Mesendoderm (in vitro differentiated cells): Measurements from ENCODE around the gene STX7.

ENCODE experiments used
- DNase-seq: peaks from one replicate; pipeline ENCODE4 v3.0.0; 2013
- H2AK5ac ChIP-seq: 2 replicates; pipeline ENCODE4 v1.6.1; 2013; ENCODE audit warnings: low read length, inconsistent platforms
- H2BK120ac ChIP-seq: 2 replicates; pipeline ENCODE4 v1.6.1; 2013; ENCODE audit warnings: low read depth, mild to moderate bottlenecking, low read length, moderate library complexity, mixed read lengths
- H2BK15ac ChIP-seq: replicated peaks from 2 replicates; pipeline ENCODE4 v1.6.1; 2013; ENCODE audit warnings: low read depth, mild to moderate bottlenecking, moderate library complexity
- H2BK5ac ChIP-seq: 2 replicates; pipeline ENCODE4 v1.6.1; 2013; ENCODE audit warnings: low read length, inconsistent platforms
- H3K18ac ChIP-seq: 2 replicates; pipeline ENCODE4 v1.6.1; 2013; ENCODE audit warnings: mild to moderate bottlenecking, low read length, mixed read lengths
- H3K23ac ChIP-seq: one replicate; pipeline ENCODE4 v1.6.1; 2013; ENCODE audit warnings: low read length
- H3K27ac ChIP-seq: 2 replicates; pipeline ENCODE4 v1.5.1; 2013; ENCODE audit warnings: low read depth, mild to moderate bottlenecking, inconsistent platforms, low read length, moderate library complexity
- H3K27me3 ChIP-seq: 2 replicates; pipeline ENCODE4 v1.6.1; 2013; ENCODE audit warnings: low read length, control low read depth, mild to moderate bottlenecking, inconsistent platforms; ENCODE audit not compliant: insufficient read depth, poor library complexity
- H3K36me3 ChIP-seq: 2 replicates; pipeline ENCODE4 v1.6.1; 2013; ENCODE audit warnings: low read length, inconsistent platforms; ENCODE audit not compliant: control insufficient read depth, insufficient read depth
- H3K4ac ChIP-seq: one replicate; pipeline ENCODE4 v1.6.1; 2013; ENCODE audit warnings: low read depth, mild to moderate bottlenecking, low read length, moderate library complexity
- H3K4me1 ChIP-seq: 2 replicates; pipeline ENCODE4 v1.6.1; 2013; ENCODE audit warnings: low read depth, low read length, inconsistent platforms; ENCODE audit not compliant: control insufficient read depth
- H3K4me2 ChIP-seq: 2 replicates; pipeline ENCODE4 v1.6.1; 2013; ENCODE audit warnings: low read length
- H3K4me3 ChIP-seq: 2 replicates; pipeline ENCODE4 v1.5.1; 2013; ENCODE audit warnings: mild to moderate bottlenecking, low read length
- H3K56ac ChIP-seq: one replicate; pipeline ENCODE4 v1.6.1; 2013; ENCODE audit warnings: low read length
- H3K79me1 ChIP-seq: 2 replicates; pipeline ENCODE4 v1.6.1; 2013; ENCODE audit warnings: low read length, inconsistent platforms
- H3K79me2 ChIP-seq: 2 replicates; pipeline ENCODE4 v1.6.1; 2013; ENCODE audit warnings: mild to moderate bottlenecking, low read length; ENCODE audit not compliant: control insufficient read depth, insufficient read depth
- H3K9ac ChIP-seq: 2 replicates; pipeline ENCODE4 v1.6.1; 2013; ENCODE audit warnings: low read length, inconsistent platforms
- H4K5ac ChIP-seq: one replicate; pipeline ENCODE4 v1.6.1; 2013; ENCODE audit warnings: low read length
- H4K8ac ChIP-seq: one replicate; pipeline ENCODE4 v1.6.1; 2013; ENCODE audit warnings: low read depth, mild to moderate bottlenecking, control low read depth, low read length, moderate library complexity
- WGBS: extraction: QIAGEN DNeasy Blood & Tissue Kit; methylation state at CpG from one replicate; pipeline ENCODE4 v1.1.7; 2013; ENCODE audit warnings: low lambda C conversion rate, missing lambda C conversion rate; ENCODE audit not compliant: insufficient coverage; ENCODE audit errors: extremely low coverage; 5-methylcytosine and 5-hydroxymethylcytosine counted together

Gene STX7

DNA sequence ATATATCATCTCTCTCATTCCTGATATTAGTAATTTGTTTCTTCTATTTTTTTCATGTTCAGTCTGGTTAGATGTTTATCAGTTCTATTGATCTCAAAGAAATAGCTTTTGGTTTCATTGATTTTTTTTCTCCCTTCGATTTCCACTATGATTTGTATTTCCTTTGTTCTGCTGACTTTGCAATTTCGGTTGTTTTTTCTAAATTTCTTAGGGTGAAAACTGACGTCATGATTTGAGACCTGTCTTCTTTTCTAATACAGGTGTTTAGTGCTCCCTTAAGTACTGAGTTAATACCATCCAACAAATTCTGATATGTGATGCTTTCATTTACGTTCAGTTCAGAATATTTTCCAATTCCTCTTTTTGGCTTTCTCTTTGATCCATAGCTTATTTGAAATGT lies 25.2 kb downstream of the STX7 start:
- no peak overlapping the region for H3K4ac ChIP-seq
- no peak overlapping the region for H4K8ac ChIP-seq
- H2AK5ac ChIP-seq, result no peak overlapping the region
- no peak overlapping the region for H3K4me3 ChIP-seq
- H2BK120ac ChIP-seq, result no peak overlapping the region
- H2BK15ac ChIP-seq, result no peak overlapping the region
- no peak overlapping the region for H3K56ac ChIP-seq
- H3K4me1 ChIP-seq, result no peaks in the 10 kb centered on the region
- H2BK5ac ChIP-seq, result no peak overlapping the region
- no peak overlapping the region for H3K23ac ChIP-seq
- H3K36me3 ChIP-seq, result no peaks in the 10 kb centered on the region
- no peak overlapping the region for H4K5ac ChIP-seq
- H3K79me2 ChIP-seq, result no peaks in the 10 kb centered on the region
- no peak overlapping the region for H3K4me2 ChIP-seq
- H3K9ac ChIP-seq, result no peak overlapping the region
- H3K27me3 ChIP-seq, result no peaks in the 10 kb centered on the region
- H3K27ac ChIP-seq, result no peak overlapping the region
- peaks cover 5% of the 10 kb centered on the region for H3K79me1 ChIP-seq
- H3K18ac ChIP-seq, result no peak overlapping the region
- WGBS, result no CpG with 5 or more reads among the region's 4 CpGs
- DNase-seq, result no peak

- H4K5ac ChIP-seq, result no peak overlapping the region
- DNase-seq, result no peak
- no peak overlapping the region for H2AK5ac ChIP-seq
- no peaks in the 10 kb centered on the region for H3K79me1 ChIP-seq
- no peak overlapping the region for H2BK15ac ChIP-seq
- no peaks in the 10 kb centered on the region for H3K4me1 ChIP-seq
- H3K4me3 ChIP-seq, result no peak overlapping the region
- no peak overlapping the region for H3K23ac ChIP-seq
- no peak overlapping the region for H4K8ac ChIP-seq
- H3K79me2 ChIP-seq, result no peaks in the 10 kb centered on the region
- no peak overlapping the region for H3K56ac ChIP-seq
- no peak overlapping the region for H3K18ac ChIP-seq
- H2BK5ac ChIP-seq, result no peak overlapping the region
- no CpG with 5 or more reads among the region's 4 CpGs for WGBS
- no peak overlapping the region for H3K9ac ChIP-seq
- H3K27ac ChIP-seq, result no peak overlapping the region
- H2BK120ac ChIP-seq, result no peak overlapping the region
- H3K4ac ChIP-seq, result no peak overlapping the region
- no peaks in the 10 kb centered on the region for H3K27me3 ChIP-seq
- H3K4me2 ChIP-seq, result no peak overlapping the region
- no peaks in the 10 kb centered on the region for H3K36me3 ChIP-seq
Observed at GRCh38 chr6:132484680-132485018, 28.3 kb downstream of the STX7 start.

DNA sequence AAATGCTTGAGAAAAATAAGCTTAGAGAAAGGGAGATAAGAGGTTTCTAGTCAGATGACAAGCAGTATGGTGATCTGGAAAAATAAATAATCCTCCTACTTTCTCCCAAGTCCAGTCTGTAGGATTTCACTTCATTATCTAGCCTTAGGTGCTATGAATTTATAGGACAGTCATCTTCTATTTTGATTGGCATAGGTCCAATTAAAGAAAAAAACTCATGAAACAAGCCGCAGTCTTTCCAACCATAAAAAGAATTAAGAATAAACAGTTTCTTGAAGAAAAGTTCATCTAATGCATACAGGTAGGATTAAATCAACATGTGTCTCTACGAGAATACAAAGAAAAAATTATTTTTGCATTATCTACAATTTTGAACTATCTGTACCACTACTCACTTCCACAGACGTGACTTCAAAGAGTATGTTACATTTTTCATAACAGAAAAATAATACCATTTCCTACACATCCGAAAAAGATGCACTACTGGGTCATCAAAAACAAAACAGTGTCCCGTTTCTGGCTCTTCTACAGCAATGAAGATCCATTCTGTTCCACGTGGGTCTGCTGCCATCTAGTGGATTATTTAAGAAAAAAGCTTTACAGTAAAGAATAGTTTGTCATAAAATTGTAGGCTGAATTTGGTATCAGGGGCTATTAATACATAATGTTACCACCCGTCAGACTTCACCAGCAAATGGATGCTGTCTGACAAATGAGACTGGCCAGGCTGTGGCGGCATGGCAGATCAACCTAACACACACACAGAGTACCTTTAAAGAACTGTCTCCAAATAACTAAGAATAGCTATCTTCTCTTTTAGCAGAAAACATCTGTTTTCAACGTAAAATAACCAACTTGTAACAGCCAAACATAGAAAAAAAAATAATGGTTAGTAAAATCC lies 28.9 kb downstream of the STX7 start:
- H3K4me1 ChIP-seq, result no peaks in the 10 kb centered on the region
- H2BK5ac ChIP-seq, result no peak overlapping the region
- H2BK15ac ChIP-seq, result no peak overlapping the region
- no peak overlapping the region for H4K8ac ChIP-seq
- no peak overlapping the region for H3K4me3 ChIP-seq
- H3K27me3 ChIP-seq, result no peaks in the 10 kb centered on the region
- no peak overlapping the region for H3K4ac ChIP-seq
- H3K4me2 ChIP-seq, result no peak overlapping the region
- no peak overlapping the region for H3K27ac ChIP-seq
- no CpG with 5 or more reads among the region's 9 CpGs for WGBS
- no peak overlapping the region for H3K56ac ChIP-seq
- no peak overlapping the region for H3K18ac ChIP-seq
- H3K36me3 ChIP-seq, result no peaks in the 10 kb centered on the region
- peak; percentile 58 for DNase-seq
- no peak overlapping the region for H3K9ac ChIP-seq
- no peak overlapping the region for H3K23ac ChIP-seq
- no peaks in the 10 kb centered on the region for H3K79me1 ChIP-seq
- no peaks in the 10 kb centered on the region for H3K79me2 ChIP-seq
- no peak overlapping the region for H2AK5ac ChIP-seq
- no peak overlapping the region for H2BK120ac ChIP-seq
- no peak overlapping the region for H4K5ac ChIP-seq

GRCh38 chr6:132482581-132482980 lies 30.3 kb downstream of the STX7 start:
- no peak overlapping the region for H2BK15ac ChIP-seq
- H3K36me3 ChIP-seq, result no peaks in the 10 kb centered on the region
- no peak overlapping the region for H4K5ac ChIP-seq
- no peak overlapping the region for H3K56ac ChIP-seq
- H3K4ac ChIP-seq, result no peak overlapping the region
- no peak overlapping the region for H2BK5ac ChIP-seq
- no CpG with 5 or more reads among the region's 2 CpGs for WGBS
- H3K79me1 ChIP-seq, result no peaks in the 10 kb centered on the region
- no peaks in the 10 kb centered on the region for H3K27me3 ChIP-seq
- H3K23ac ChIP-seq, result no peak overlapping the region
- H4K8ac ChIP-seq, result no peak overlapping the region
- DNase-seq, result no peak
- no peak overlapping the region for H3K4me3 ChIP-seq
- no peaks in the 10 kb centered on the region for H3K79me2 ChIP-seq
- H2AK5ac ChIP-seq, result no peak overlapping the region
- no peak overlapping the region for H2BK120ac ChIP-seq
- no peaks in the 10 kb centered on the region for H3K4me1 ChIP-seq
- no peak overlapping the region for H3K27ac ChIP-seq
- no peak overlapping the region for H3K4me2 ChIP-seq
- no peak overlapping the region for H3K18ac ChIP-seq
- H3K9ac ChIP-seq, result no peak overlapping the region

GRCh38 chr6:132481189-132481588 lies 31.7 kb downstream of the STX7 start:
- Histone ChIP-seq H3K79me2 (no peaks in the 10 kb centered on the region), H3K18ac (no peak overlapping the region), H4K8ac (no peak overlapping the region), H2BK15ac (no peak overlapping the region), H2BK120ac (no peak overlapping the region), H3K36me3 (no peaks in the 10 kb centered on the region), H3K4me2 (no peak overlapping the region), H2AK5ac (no peak overlapping the region), H3K4ac (no peak overlapping the region), H2BK5ac (no peak overlapping the region), H4K5ac (no peak overlapping the region), H3K79me1 (no peaks in the 10 kb centered on the region), H3K23ac (no peak overlapping the region), H3K27ac (no peak overlapping the region), H3K56ac (no peak overlapping the region), H3K4me3 (no peak overlapping the region), H3K9ac (no peak overlapping the region), H3K27me3 (no peaks in the 10 kb centered on the region), H3K4me1 (no peaks in the 10 kb centered on the region)
- no peak for DNase-seq

- H3K79me1 ChIP-seq, result no peaks in the 10 kb centered on the region
- H3K36me3 ChIP-seq, result no peaks in the 10 kb centered on the region
- no peaks in the 10 kb centered on the region for H3K79me2 ChIP-seq
- no peak for DNase-seq
- WGBS, result no CpG with 5 or more reads among the region's 2 CpGs
- no peak overlapping the region for H2BK5ac ChIP-seq
- H3K23ac ChIP-seq, result no peak overlapping the region
- H3K18ac ChIP-seq, result no peak overlapping the region
- H3K4me2 ChIP-seq, result no peak overlapping the region
- no peak overlapping the region for H3K4me3 ChIP-seq
- no peaks in the 10 kb centered on the region for H3K4me1 ChIP-seq
- H3K27ac ChIP-seq, result no peak overlapping the region
- no peak overlapping the region for H3K9ac ChIP-seq
- H3K4ac ChIP-seq, result no peak overlapping the region
- no peak overlapping the region for H2BK120ac ChIP-seq
- H2AK5ac ChIP-seq, result no peak overlapping the region
- no peaks in the 10 kb centered on the region for H3K27me3 ChIP-seq
- no peak overlapping the region for H4K8ac ChIP-seq
- H2BK15ac ChIP-seq, result no peak overlapping the region
- H4K5ac ChIP-seq, result no peak overlapping the region
- no peak overlapping the region for H3K56ac ChIP-seq
Observed at GRCh38 chr6:132479131-132479530, 33.8 kb downstream of the STX7 start.
